Neural crest cell (in vitro differentiated cells): ENCODE results near the gene ZDHHC4. TPM values are rescaled to one million over a fixed set of nuclear protein-coding genes. Genes with fewer than 3 reads are reported as not detected.

Source experiments
- DNase-seq: peaks from one replicate; pipeline ENCODE4 v3.0.0; 2021; ENCODE audit warnings: low read depth, mixed read lengths, low spot score
- H3K27ac Mint-ChIP-seq: one replicate; pipeline ENCODE4 v1.8.0; 2021; ENCODE audit warnings: mild to moderate bottlenecking, mixed read lengths; ENCODE audit not compliant: unreplicated experiment
- H3K27me3 Mint-ChIP-seq: 2 replicates; pipeline ENCODE4 v1.8.0; 2021; ENCODE audit warnings: low read depth, mild to moderate bottlenecking, mixed read lengths
- H3K36me3 Mint-ChIP-seq: 2 replicates; pipeline ENCODE4 v1.8.0; 2021; ENCODE audit warnings: low read depth, mild to moderate bottlenecking, mixed read lengths
- H3K4me1 Mint-ChIP-seq: 2 replicates; pipeline ENCODE4 v1.8.0; 2021; ENCODE audit warnings: mixed read lengths
- H3K4me3 Mint-ChIP-seq: one replicate; pipeline ENCODE4 v1.8.0; 2021; ENCODE audit warnings: mild to moderate bottlenecking, mixed read lengths
- H3K9me3 Mint-ChIP-seq: 2 replicates; pipeline ENCODE4 v1.8.0; 2021; ENCODE audit warnings: mixed read lengths
- CTCF ChIP-seq: fragments of 200-600 bp; sonication (generic); conservative IDR thresholded peaks from 2 replicates; pipeline ENCODE4 v1.5.0; 2021; ENCODE audit warnings: antibody characterized with exemption, mild to moderate bottlenecking
- total RNA-seq: library from RNA; stranded (reverse); gene quantifications from 2 replicates; pipeline ENCODE4 v1.2.1, GENCODE V29; 2021

The ZDHHC4 gene
- total RNA-seq, 1 donor from 2014 or later: 78.6 TPM

GRCh38 chr7:6636741-6637543, 59.7 kb downstream of the ZDHHC4 start, which contains the start of gene ZNF316:
Gene ZNF316, plus strand, starts transcription at chr7:6637318. Its CDS starts 5,092 bp downstream, at chr7:6642410.
- Mint-ChIP-seq H3K9me3 (no peaks in the 10 kb centered on the region), H3K4me1 (peaks cover 27% of the 10 kb centered on the region), H3K27ac (peak within 1 kb of the TSS; percentile 62), H3K36me3 (peaks cover 7% of the 10 kb centered on the region), H3K27me3 (no peaks in the 10 kb centered on the region), H3K4me3 (peak within 1 kb of the TSS; percentile 87)
- no peak for TF ChIP-seq CTCF
- DNase-seq: peak; percentile 34

GRCh38 chr7:6637544-6638229, 60.4 kb downstream of the ZDHHC4 start:
- peaks cover 27% of the 10 kb centered on the region for H3K4me1 Mint-ChIP-seq
- H3K27ac Mint-ChIP-seq: peak overlapping the region; percentile 62
- H3K36me3 Mint-ChIP-seq: peaks cover 7% of the 10 kb centered on the region
- peak; percentile 30 for DNase-seq
- no peaks in the 10 kb centered on the region for H3K27me3 Mint-ChIP-seq
- peak overlapping the region; percentile 87 for H3K4me3 Mint-ChIP-seq
- TF ChIP-seq CTCF: peak; percentile 50
- H3K9me3 Mint-ChIP-seq: no peaks in the 10 kb centered on the region

Other genes with a start within 250 kb of the ZDHHC4 start
- 19.4 and 25.0 TPM in 2 replicates for gene FAM220A, start 228.5 kb upstream of the ZDHHC4 start, total RNA-seq
- gene RAC1, start 202.9 kb upstream of the ZDHHC4 start, total RNA-seq: 200 and 224 TPM in 2 replicates
- 33.0 and 36.0 TPM in 2 replicates for gene DAGLB, start 129.5 kb upstream of the ZDHHC4 start, total RNA-seq
- 100 and 108 TPM in 2 replicates for gene KDELR2, start 93.3 kb upstream of the ZDHHC4 start, total RNA-seq
- 0.54 and 0.61 TPM in 2 replicates for gene GRID2IP, start 26.0 kb upstream of the ZDHHC4 start, total RNA-seq
- gene INTS15, start 12.6 kb downstream of the ZDHHC4 start, total RNA-seq: 50.4 and 55.7 TPM in 2 replicates
- 9.2 and 9.7 TPM in 2 replicates for gene ZNF853, start 38.2 kb downstream of the ZDHHC4 start, total RNA-seq
- 40.7 and 43.8 TPM in 2 replicates for gene ZNF316, start 59.9 kb downstream of the ZDHHC4 start, total RNA-seq
- gene ZNF12, start 129.5 kb downstream of the ZDHHC4 start, total RNA-seq: 21.9 and 24.6 TPM in 2 replicates
- gene RSPH10B2, start 176.6 kb downstream of the ZDHHC4 start, total RNA-seq: 0.65 and 0.96 TPM in 2 replicates
- gene CCZ1B, start 248.8 kb downstream of the ZDHHC4 start, total RNA-seq: 55.8 and 72.0 TPM in 2 replicates